Rectal smooth muscle tissue (tissue), 1 donor: Measurements from ENCODE around the gene RABEP1.
A peak's percentile ranks its signal among the peaks of the same experiment; 100 is the strongest.

ENCODE experiments used
- H3K27ac ChIP-seq: one replicate; pipeline ENCODE4 v1.7.0; 2013; ENCODE audit warnings: low read depth, low read length, inconsistent platforms
- H3K27me3 ChIP-seq: one replicate; pipeline ENCODE4 v1.7.0; 2013; ENCODE audit warnings: low read length; ENCODE audit not compliant: control insufficient read depth, insufficient read depth
- H3K36me3 ChIP-seq: one replicate; pipeline ENCODE4 v1.7.0; 2013; ENCODE audit warnings: low read length; ENCODE audit not compliant: control insufficient read depth, insufficient read depth
- H3K4me1 ChIP-seq: one replicate; pipeline ENCODE4 v1.7.0; 2013; ENCODE audit warnings: low read length; ENCODE audit not compliant: control insufficient read depth, insufficient read depth
- H3K4me3 ChIP-seq: one replicate; pipeline ENCODE4 v1.7.0; 2013; ENCODE audit warnings: low read length
- H3K9ac ChIP-seq: one replicate; pipeline ENCODE4 v1.7.0; 2013; ENCODE audit warnings: low read length

Gene RABEP1

DNA sequence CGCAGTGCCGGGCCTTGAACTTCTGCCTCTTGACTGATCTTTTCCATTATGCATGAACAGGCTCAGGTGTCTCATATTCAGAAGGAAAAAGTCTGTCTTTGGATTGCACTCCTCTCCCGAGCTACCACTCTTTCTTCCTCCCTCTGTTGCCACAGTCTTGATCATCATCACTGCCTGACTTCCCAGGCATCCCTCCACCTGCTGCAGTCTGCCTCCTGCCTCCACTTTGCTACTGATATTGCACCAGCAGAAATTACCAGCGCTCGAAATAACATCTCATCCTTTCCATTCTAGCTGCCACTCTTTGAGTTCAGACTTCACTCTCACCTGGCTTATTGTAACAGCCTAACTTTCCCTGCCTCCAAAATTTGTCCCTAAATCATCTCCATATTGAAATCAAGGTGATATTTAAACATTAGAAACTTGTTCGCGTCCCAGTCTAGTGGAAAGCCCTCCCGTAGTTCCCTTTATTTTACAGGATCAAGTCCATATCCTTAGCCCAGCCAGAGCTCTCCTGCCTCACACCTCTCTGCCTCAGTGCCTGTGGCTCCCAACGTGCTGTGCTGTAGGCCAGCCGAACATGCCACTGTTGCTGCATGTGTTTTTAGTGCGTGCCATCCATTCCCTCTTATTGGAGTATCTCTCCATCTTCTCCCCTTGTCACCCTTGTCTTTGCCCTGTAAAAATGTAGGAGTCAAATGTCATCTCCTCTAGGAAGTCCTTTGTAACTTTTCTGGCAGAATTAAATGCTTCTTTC, 97.4 kb downstream of the RABEP1 start:
- H3K27ac ChIP-seq: no peak overlapping the region
- H3K36me3 ChIP-seq: peaks cover 35% of the 10 kb centered on the region
- H3K9ac ChIP-seq: no peak overlapping the region
- H3K4me3 ChIP-seq: no peak overlapping the region
- no peaks in the 10 kb centered on the region for H3K4me1 ChIP-seq
- no peaks in the 10 kb centered on the region for H3K27me3 ChIP-seq

DNA sequence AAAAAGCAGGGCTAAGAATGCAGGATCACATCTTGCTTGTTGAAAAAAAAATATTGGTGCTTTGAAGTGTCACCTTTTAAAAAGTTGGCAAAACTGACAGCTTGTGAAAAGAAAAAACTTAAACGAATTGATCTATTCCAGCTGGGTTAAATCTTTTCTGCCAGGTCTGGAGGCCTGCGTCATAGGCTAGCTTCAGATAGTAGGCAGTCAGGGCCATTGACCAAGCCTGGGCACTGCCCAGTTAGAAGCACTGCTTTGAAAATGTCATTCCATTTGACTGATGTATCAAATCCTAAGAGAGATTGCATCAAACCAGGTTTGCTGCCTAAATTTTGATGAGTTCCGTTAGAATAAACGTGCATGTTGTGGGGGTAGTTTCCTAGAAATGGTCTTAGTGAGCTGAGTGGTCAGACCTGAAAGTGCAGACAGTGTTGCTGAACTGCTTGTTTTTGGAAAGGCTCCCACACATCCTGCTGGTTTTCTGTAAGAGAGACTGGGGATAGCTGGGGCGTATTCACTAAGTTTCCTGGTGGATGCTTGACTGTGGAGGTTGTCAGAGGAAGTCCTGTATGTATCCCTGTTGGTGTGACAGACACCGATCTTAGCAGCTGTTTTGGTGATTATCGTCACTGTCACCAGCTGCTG, 98.5 kb downstream of the RABEP1 start:
- no peaks in the 10 kb centered on the region for H3K27me3 ChIP-seq
- no peak overlapping the region for H3K27ac ChIP-seq
- no peaks in the 10 kb centered on the region for H3K4me1 ChIP-seq
- no peak overlapping the region for H3K9ac ChIP-seq
- H3K4me3 ChIP-seq: no peak overlapping the region
- H3K36me3 ChIP-seq: peaks cover 41% of the 10 kb centered on the region

GRCh38 chr17:5381542-5381941, 99.5 kb downstream of the RABEP1 start:
- Histone ChIP-seq H3K4me3 (no peak overlapping the region), H3K27me3 (no peaks in the 10 kb centered on the region), H3K4me1 (no peaks in the 10 kb centered on the region), H3K27ac (no peak overlapping the region), H3K9ac (no peak overlapping the region), H3K36me3 (peaks cover 41% of the 10 kb centered on the region)

GRCh38 chr17:5391678-5392077, 109.6 kb downstream of the RABEP1 start:
- Histone ChIP-seq H3K27me3 (no peaks in the 10 kb centered on the region), H3K9ac (no peak overlapping the region), H3K36me3 (peaks cover 41% of the 10 kb centered on the region), H3K27ac (no peak overlapping the region), H3K4me1 (no peaks in the 10 kb centered on the region), H3K4me3 (no peak overlapping the region)

DNA sequence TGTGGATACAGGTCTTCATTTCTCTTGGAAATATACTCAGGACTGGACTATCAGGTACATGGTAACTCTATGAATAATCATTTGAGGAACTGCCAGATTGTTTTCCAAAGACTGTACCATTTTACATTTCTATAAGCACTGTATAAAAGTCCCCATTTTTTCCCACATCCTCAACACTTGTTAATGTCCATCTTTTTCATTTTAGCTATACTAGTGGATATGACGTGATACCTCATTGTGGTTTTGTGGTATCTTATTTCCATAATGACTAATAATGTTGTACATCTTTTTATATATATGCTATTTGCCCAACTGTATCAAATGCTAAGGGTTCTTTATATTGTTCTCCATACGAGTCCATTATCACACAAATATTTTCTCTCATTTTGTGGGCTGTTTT, 114.5 kb downstream of the RABEP1 start:
- no peaks in the 10 kb centered on the region for H3K4me1 ChIP-seq
- H3K4me3 ChIP-seq: no peak overlapping the region
- H3K27ac ChIP-seq: no peak overlapping the region
- H3K36me3 ChIP-seq: peaks cover 32% of the 10 kb centered on the region
- H3K27me3 ChIP-seq: no peaks in the 10 kb centered on the region
- H3K9ac ChIP-seq: no peak overlapping the region

DNA sequence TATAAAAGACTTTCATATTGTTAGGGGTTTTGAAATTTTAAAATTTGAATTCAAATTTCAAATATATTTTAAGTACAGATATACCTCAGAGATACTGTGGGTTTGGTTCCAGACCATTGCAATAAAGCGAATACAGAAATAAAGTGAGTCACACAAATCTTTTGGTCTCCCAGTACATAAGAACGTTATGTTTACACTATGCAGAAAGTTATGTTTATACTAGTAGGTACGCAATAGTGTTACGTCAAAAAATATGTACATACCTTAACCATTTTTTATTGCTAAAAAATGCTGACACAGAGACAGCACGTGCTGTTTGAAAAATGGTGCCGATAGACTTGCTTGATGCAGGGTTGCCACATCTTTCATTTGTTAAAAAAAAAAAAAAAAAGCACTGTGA, 117.7 kb downstream of the RABEP1 start:
- no peaks in the 10 kb centered on the region for H3K4me1 ChIP-seq
- H3K36me3 ChIP-seq: peaks cover 16% of the 10 kb centered on the region
- H3K27me3 ChIP-seq: no peaks in the 10 kb centered on the region
- H3K27ac ChIP-seq: no peak overlapping the region
- no peak overlapping the region for H3K4me3 ChIP-seq
- no peak overlapping the region for H3K9ac ChIP-seq

DNA sequence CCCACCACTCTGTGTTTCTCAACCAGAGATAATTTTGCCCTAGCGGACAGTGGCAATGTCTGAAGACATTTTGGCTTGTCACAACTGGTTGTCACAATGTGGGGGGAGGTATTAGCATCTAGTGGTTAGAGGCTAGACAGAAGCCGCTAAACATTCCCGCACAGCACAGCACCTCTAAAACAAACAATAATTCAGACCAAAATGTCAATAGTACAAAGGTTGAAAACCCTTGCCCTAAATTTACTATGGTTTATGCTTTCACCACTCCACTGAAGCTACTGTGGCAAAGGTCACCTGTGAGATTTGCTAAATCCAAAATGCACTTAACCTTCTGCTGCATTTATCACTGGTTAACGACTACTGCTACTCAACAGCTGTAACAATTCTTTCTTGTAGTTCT, 123.3 kb downstream of the RABEP1 start:
- H3K36me3 ChIP-seq: peaks cover 31% of the 10 kb centered on the region

GRCh38 chr17:5408186-5408585, 126.1 kb downstream of the RABEP1 start:
- H3K36me3 ChIP-seq: peaks cover 36% of the 10 kb centered on the region
- no peaks in the 10 kb centered on the region for H3K4me1 ChIP-seq
- H3K4me3 ChIP-seq: no peak overlapping the region
- H3K27ac ChIP-seq: no peak overlapping the region
- no peaks in the 10 kb centered on the region for H3K27me3 ChIP-seq
- H3K9ac ChIP-seq: no peak overlapping the region

More for the DNA sequence above, 123.3 kb downstream of the RABEP1 start:
- no peaks in the 10 kb centered on the region for H3K4me1 ChIP-seq
- no peak overlapping the region for H3K27ac ChIP-seq
- H3K4me3 ChIP-seq: no peak overlapping the region
- no peaks in the 10 kb centered on the region for H3K27me3 ChIP-seq
- H3K9ac ChIP-seq: no peak overlapping the region

DNA sequence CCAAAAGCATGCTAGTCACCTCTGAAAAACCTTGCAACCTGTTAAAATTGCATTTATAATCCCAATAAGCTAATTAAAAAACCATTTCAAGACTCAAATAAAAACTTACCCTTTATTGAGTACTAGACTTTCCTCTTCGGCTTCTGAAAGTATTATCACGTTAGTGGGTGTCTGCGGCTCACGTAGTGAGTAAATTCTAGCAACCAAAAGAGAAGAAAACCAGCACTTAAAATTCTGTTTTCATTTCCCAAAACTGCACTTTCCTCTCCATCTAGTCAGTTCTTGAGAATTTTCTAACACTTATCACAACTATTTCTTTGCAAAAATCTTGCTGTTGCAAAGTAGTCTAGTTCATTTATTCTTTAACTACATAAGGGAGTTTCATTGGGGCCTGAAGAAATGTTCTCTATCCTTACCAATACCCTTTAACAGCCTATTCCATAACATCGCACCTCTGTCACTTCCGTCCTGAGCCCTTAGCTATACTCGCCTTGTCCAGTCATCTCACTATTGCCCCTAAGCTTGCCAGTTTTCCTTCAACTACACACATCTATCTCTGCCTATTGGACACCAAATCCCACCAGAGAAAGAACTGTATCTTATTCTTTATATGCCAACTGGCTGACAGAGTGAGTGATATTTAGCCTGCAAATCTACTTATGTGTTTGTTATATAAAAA, 128.6 kb downstream of the RABEP1 start:
- no peak overlapping the region for H3K27ac ChIP-seq
- H3K27me3 ChIP-seq: no peaks in the 10 kb centered on the region
- no peak overlapping the region for H3K4me3 ChIP-seq
- no peak overlapping the region for H3K9ac ChIP-seq
- H3K36me3 ChIP-seq: peaks cover 25% of the 10 kb centered on the region
- no peaks in the 10 kb centered on the region for H3K4me1 ChIP-seq

GRCh38 chr17:5413682-5414081, 131.6 kb downstream of the RABEP1 start:
- Histone ChIP-seq H3K4me3 (no peak overlapping the region), H3K27ac (no peak overlapping the region), H3K27me3 (no peaks in the 10 kb centered on the region), H3K36me3 (peaks cover 6% of the 10 kb centered on the region), H3K9ac (no peak overlapping the region), H3K4me1 (no peaks in the 10 kb centered on the region)

DNA sequence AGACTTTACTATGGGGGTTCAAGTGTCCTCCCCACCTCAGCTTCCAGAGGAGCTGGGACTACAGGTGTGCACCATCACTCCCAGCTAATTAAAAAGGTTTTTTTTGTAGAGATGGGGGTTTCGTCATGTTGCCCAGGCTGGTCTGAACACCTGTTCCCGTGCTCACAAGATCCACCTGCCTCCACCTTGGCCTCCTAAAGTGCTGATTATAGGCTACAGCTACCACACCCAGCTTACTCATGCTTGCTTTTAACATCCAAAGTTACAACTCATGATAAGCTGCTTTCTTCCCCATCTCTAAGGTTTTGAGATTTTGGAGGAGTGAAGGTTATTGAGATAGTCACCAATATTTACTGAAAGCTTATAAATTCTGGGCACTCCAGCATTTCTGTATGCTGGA, 134.8 kb downstream of the RABEP1 start:
- Histone ChIP-seq H3K4me1 (peaks cover 5% of the 10 kb centered on the region), H3K27ac (no peak overlapping the region), H3K27me3 (no peaks in the 10 kb centered on the region), H3K9ac (no peak overlapping the region), H3K36me3 (peaks cover 5% of the 10 kb centered on the region), H3K4me3 (no peak overlapping the region)

GRCh38 chr17:5418858-5419355, 136.8 kb downstream of the RABEP1 start:
- H3K9ac ChIP-seq: peak overlapping the region; percentile 87
- H3K36me3 ChIP-seq: peaks cover 8% of the 10 kb centered on the region
- H3K27me3 ChIP-seq: no peaks in the 10 kb centered on the region
- H3K27ac ChIP-seq: peak overlapping the region; percentile 83
- H3K4me3 ChIP-seq: peak overlapping the region; percentile 95
- peaks cover 5% of the 10 kb centered on the region for H3K4me1 ChIP-seq
